ENCODE results near the gene GMDS.

DNA sequence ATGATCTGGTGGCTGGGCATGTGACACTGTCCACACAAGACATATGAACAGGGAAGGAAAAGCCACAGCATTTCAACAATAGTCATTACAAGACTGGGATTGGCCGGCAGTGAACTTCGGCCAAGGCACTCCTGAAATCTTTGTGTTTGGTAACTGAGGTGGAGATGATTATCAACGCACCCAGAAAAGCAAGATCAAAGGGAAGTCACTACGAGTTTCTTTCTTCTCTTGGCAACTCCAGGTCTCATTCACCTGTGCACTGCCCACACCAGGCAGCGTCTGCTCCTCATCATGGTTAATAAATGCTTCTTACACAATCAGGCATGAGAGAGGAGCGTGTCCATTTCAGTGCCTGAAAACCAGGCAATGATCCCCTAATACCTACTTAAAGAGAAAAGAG, 656.2 kb downstream of the GMDS start:
- TF ChIP-seq, protein P1, sequence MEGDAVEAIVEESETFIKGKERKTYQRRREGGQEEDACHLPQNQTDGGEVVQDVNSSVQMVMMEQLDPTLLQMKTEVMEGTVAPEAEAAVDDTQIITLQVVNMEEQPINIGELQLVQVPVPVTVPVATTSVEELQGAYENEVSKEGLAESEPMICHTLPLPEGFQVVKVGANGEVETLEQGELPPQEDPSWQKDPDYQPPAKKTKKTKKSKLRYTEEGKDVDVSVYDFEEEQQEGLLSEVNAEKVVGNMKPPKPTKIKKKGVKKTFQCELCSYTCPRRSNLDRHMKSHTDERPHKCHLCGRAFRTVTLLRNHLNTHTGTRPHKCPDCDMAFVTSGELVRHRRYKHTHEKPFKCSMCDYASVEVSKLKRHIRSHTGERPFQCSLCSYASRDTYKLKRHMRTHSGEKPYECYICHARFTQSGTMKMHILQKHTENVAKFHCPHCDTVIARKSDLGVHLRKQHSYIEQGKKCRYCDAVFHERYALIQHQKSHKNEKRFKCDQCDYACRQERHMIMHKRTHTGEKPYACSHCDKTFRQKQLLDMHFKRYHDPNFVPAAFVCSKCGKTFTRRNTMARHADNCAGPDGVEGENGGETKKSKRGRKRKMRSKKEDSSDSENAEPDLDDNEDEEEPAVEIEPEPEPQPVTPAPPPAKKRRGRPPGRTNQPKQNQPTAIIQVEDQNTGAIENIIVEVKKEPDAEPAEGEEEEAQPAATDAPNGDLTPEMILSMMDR (IDR thresholded peaks at IDR 0.05; ENCODE audit: low read depth, low read length), result no peak
- TF ChIP-seq EZH2phosphoT487 (IDR thresholded peaks at IDR 0.05; ENCODE audit: low read depth), result no peak

Measured in OCI-LY3 (cell line).